Measurements from ENCODE around the gene TMSB15C. TPM values are rescaled to one million over a fixed set of nuclear protein-coding genes. Genes with fewer than 3 reads are reported as not detected.
A peak's percentile ranks its signal among the peaks of the same experiment; 100 is the strongest.
"Not testable (repeated sequence)": the region's sequence is repeated elsewhere in the genome, so short reads cannot be mapped to it uniquely, and the experiment has no call there.

Gene TMSB15C
- 1 to 10 TPM; 1.5 to 4.4 (median 2.4) TPM for total RNA-seq

- not testable (repeated sequence) for H3K4me3 ChIP-seq, H3K4me1 ChIP-seq, H3K9me3 ChIP-seq, H3K27ac ChIP-seq, H3K27me3 ChIP-seq, H3K36me3 ChIP-seq
- no CpG with 5 or more reads among the region's 46 CpGs for WGBS, 2 donors (ENCODE audit: low coverage in 1 of 2)
- ATAC-seq, result peak; percentile 89
These were observed at the start of gene TMSB15C for GRCh38 chrX:104075778-104076445. Gene TMSB15C (minus strand): TSS chrX:104076236.

- no peaks in the 10 kb centered on the region for H3K27me3 ChIP-seq
- no peaks in the 10 kb centered on the region for H3K9me3 ChIP-seq
- WGBS, 2 donors (ENCODE audit: low coverage in 1 of 2), result 60% methylated on average over 5 of the region's 5 CpGs; no CpG with 5 or more reads in 1 of the 2 donors
- TF ChIP-seq, protein P1, sequence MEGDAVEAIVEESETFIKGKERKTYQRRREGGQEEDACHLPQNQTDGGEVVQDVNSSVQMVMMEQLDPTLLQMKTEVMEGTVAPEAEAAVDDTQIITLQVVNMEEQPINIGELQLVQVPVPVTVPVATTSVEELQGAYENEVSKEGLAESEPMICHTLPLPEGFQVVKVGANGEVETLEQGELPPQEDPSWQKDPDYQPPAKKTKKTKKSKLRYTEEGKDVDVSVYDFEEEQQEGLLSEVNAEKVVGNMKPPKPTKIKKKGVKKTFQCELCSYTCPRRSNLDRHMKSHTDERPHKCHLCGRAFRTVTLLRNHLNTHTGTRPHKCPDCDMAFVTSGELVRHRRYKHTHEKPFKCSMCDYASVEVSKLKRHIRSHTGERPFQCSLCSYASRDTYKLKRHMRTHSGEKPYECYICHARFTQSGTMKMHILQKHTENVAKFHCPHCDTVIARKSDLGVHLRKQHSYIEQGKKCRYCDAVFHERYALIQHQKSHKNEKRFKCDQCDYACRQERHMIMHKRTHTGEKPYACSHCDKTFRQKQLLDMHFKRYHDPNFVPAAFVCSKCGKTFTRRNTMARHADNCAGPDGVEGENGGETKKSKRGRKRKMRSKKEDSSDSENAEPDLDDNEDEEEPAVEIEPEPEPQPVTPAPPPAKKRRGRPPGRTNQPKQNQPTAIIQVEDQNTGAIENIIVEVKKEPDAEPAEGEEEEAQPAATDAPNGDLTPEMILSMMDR (IDR thresholded peaks at IDR 0.05), result no peak
- TF ChIP-seq POLR2A (IDR thresholded peaks at IDR 0.05), result no peak
- TF ChIP-seq EP300 (IDR thresholded peaks at IDR 0.05), result no peak
- TF ChIP-seq POLR2AphosphoS5 (IDR thresholded peaks at IDR 0.05), result no peak
- no peaks in the 10 kb centered on the region for H3K4me1 ChIP-seq
- no peak overlapping the region for H3K4me3 ChIP-seq
- ATAC-seq, result no peak
- H3K27ac ChIP-seq, result no peak overlapping the region
- peaks cover 0 to 4% of the 10 kb centered on the region in 2 donors for H3K36me3 ChIP-seq
These were observed 46.8 kb upstream of the TMSB15C start for GRCh38 chrX:104122829-104123228.

DNA sequence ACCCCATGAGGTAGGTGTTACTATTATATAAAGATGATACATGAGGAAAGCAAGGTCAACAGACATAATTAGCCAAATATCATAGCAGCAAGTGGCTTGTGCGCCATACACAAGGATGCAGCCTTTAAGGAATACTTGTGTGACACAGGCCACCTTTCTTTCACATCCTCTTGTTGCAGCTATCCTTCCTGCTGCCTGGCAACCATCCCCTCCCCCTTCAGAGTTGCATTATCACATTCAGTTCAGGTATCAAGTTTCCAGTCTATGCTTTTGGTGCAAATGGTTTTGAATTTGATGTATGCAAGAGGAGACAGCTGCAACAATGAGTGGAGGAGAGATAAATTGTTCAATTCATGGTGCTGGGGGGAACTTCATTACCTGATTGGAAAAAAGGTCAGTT lies 42.7 kb upstream of the TMSB15C start:
- no peak overlapping the region for H3K27ac ChIP-seq
- TF ChIP-seq POLR2A (IDR thresholded peaks at IDR 0.05) (no peak), POLR2AphosphoS5 (IDR thresholded peaks at IDR 0.05) (no peak), EP300 (IDR thresholded peaks at IDR 0.05) (no peak)
- TF ChIP-seq, protein P1 (IDR thresholded peaks at IDR 0.05), result no peak
- no peak overlapping the region for H3K4me3 ChIP-seq
- peaks cover 0 to 3% (median 0%) of the 10 kb centered on the region in 3 donors for H3K4me1 ChIP-seq
- no peak for ATAC-seq
- H3K36me3 ChIP-seq, result no peaks in the 10 kb centered on the region
- H3K9me3 ChIP-seq, result no peaks in the 10 kb centered on the region
- WGBS, 2 donors (ENCODE audit: low coverage in 1 of 2), result 80 to 100% methylated on average over 1 of the region's 1 CpG
- H3K27me3 ChIP-seq, result no peaks in the 10 kb centered on the region

DNA sequence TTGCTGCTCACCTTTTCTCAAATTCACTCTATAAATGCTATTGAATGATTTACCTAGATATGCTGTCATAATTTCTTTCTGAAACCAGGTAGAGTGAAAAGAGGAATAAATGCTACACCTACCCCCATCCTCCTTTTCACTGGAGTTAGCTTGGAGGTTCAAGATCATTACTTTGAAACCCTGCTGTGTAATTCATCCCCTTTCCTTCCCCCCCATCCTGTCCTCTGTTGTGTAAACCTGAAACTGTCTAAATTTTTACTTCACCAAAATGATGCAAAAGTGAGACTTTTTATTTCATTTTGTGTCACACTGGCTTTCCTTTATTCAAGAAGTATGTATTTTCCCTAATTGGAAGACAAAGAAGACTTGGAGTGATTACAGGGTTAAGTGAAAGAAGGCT lies 41.7 kb upstream of the TMSB15C start:
- no peak overlapping the region for H3K27ac ChIP-seq
- TF ChIP-seq EP300 (IDR thresholded peaks at IDR 0.05) (no peak), POLR2A (IDR thresholded peaks at IDR 0.05) (no peak)
- TF ChIP-seq, protein P1 (IDR thresholded peaks at IDR 0.05), result no peak
- no peaks in the 10 kb centered on the region for H3K36me3 ChIP-seq
- no peak overlapping the region for H3K4me3 ChIP-seq
- no peak for ATAC-seq
- H3K9me3 ChIP-seq, result no peaks in the 10 kb centered on the region
- no peaks in the 10 kb centered on the region for H3K27me3 ChIP-seq
- peaks cover 0 to 7% (median 0%) of the 10 kb centered on the region in 3 donors for H3K4me1 ChIP-seq

- H3K9me3 ChIP-seq, result no peaks in the 10 kb centered on the region
- WGBS, 2 donors (ENCODE audit: low coverage in 1 of 2), result 0% methylated on average over 1 to 3 of the region's 24 CpGs
- peak overlapping the region; percentile 60 to 87 (median 84) for H3K27ac ChIP-seq
- H3K4me3 ChIP-seq, result peak overlapping the region; percentile 60 to 62
- no peaks in the 10 kb centered on the region for H3K27me3 ChIP-seq
- no peaks in the 10 kb centered on the region for H3K36me3 ChIP-seq
- H3K4me1 ChIP-seq, result peaks cover 0 to 14% (median 0%) of the 10 kb centered on the region in 3 donors
- TF ChIP-seq POLR2A (IDR thresholded peaks at IDR 0.05), result no peak
- TF ChIP-seq EP300 (IDR thresholded peaks at IDR 0.05), result no peak
- TF ChIP-seq, protein P1 (IDR thresholded peaks at IDR 0.05), result peak in 3 of 4 experiments; percentile 38 to 62 (median 40)
- ATAC-seq, result peak; percentile 48
These were observed 37.4 kb upstream of the TMSB15C start for GRCh38 chrX:104113222-104113965.

Data from gastroesophageal sphincter (tissue), 4 donors.